HG03469 (cell line): ENCODE measurements around the gene RHBDL1.

ENCODE experiments used
- ATAC-seq: cut with Tn5 transposase; IDR thresholded peaks from one replicate; pipeline ENCODE4 v1.9.1; 2021; ENCODE audit warnings: mild to moderate bottlenecking, moderate library complexity, moderate number of reproducible peaks; ENCODE audit not compliant: unreplicated experiment

RHBDL1 gene

DNA sequence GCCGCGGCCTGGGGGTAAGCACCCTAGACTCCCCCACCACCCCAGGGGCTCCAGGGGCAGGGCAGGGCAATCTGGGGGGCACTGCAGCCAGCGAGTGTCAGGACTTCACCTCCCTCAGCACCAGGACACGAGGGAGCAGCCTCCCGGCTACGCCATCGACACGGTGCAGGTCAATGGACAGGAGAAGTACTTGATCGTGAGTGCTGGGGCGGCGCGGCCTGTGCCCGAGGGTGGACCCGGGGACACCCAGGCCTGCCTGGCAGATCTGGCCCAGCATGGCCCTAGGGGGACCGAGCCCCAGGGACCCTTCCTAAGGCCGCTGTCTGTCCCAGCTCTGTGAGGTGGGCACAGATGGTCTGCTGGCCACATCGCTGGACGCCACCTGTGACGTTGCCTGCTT, 3.1 kb upstream of the RHBDL1 start:
- no peak for ATAC-seq

DNA sequence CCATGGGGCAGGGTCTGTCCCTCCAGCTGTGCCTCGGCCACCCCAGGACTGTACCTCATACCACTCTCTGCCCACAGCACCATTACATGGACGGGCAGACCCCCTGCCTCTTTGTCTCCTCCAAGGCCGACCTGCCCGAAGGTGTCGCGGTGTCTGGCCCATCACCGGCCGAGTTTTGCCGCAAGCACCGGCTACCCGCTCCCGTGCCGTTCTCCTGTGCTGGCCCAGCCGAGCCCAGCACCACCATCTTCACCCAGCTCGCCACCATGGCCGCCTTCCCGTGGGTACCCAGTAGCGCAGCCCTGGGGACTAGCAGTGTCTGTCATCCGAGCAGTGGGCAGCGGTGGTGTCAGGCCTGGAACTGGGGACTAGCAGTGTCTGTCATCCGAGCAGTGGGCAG, 2.6 kb upstream of the RHBDL1 start:
- ATAC-seq = no peak

DNA sequence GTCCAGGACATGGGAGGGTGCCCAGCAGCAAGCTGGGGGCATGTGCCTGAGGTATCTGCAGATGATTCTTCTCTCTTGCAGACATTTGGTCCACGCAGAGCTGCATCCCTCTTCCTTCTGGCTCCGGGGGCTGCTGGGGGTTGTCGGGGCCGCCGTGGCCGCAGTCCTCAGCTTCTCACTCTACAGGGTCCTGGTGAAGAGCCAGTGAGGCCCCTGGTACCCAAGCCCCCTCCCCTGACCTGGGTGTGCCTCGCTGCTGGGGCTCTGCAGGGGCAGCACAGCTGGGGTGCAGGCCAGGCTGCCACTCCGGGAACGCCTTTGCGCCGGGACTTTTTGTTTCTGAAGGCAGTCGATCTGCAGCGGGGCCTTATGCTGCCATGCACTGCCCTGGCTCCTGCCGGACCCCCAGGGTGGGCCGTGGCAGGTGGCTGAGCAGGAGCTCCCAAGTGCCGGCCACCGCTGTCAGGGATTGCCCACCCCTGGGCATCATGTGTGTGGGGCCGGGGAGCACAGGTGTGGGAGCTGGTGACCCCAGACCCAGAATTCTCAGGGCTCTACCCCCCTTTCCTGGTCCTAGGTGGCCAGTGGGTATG, 2.0 kb upstream of the RHBDL1 start:
- no peak for ATAC-seq

DNA sequence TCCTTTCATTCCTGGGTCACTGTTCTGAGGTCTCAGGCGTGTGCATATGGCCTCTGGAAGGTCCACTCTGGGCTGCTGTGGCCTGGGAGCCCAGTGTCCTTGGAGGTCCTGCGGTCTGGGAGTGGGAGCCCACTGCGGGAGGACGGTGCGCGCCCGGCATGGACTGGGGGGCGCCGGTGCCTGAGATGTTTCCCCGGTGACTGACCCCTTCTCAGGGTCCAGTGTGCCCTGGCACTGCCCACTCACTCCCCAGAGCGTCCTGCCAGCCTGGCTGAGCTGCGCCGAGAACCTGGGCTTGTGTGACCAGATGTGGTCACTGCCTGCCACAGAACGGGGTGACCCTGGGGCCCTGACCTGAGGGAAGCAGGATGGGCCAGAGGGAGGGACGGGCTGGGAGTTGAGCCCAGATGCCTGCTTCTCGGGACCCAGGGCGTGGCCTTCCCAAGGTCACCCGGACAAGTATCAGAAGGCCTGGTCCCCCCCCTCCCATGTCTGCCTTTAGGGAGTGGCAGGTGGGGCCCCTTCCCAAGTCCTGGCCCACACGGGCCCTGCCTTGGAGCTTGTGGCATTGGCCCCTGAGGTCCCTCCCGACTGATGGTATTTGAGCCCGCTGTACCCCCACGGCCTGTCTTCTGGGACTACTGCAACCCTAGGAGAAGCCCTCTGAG, 1.1 kb upstream of the RHBDL1 start:
- no peak for ATAC-seq

DNA sequence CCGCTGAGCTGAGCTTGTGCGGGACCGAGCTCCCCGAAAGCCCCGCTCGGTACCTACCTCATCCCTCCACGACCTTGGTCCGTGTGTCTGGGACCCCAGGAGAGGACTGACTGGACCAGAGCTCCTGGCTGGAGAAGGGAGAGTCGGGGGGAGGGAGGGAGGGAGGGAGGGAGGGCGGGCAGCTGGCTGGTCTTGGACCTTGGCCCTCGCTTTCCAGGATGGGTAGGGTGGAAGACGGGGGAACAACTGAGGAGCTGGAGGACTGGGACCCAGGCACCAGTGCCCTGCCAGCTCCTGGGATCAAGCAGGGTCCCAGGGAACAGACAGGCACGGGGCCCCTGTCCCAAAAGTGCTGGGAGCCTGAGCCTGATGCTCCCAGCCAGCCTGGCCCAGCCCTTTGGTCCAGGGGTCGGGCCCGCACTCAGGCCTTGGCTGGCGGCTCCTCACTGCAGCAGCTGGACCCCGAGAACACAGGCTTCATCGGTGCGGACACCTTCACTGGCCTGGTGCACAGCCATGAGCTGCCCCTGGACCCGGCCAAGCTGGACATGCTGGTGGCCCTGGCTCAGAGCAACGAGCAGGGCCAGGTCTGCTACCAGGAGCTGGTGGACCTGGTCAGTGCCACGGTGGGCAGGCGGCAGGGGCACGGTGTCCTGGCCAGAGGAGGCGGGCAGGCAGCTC, 553 bp downstream of the RHBDL1 start:
- ATAC-seq = no peak

DNA sequence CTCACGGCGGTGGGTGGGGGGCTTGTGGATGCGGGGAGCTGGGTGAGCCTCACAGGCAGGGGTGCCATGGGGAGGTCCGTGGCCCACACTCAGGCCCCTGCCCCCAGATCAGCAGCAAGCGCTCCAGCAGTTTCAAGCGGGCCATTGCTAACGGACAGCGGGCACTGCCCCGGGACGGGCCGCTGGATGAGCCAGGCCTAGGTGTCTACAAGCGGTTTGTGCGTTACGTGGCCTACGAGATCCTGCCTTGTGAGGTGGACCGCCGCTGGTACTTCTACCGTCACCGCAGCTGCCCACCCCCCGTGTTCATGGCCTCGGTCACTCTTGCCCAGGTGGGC, 1.1 kb downstream of the RHBDL1 start:
- ATAC-seq = no peak

DNA sequence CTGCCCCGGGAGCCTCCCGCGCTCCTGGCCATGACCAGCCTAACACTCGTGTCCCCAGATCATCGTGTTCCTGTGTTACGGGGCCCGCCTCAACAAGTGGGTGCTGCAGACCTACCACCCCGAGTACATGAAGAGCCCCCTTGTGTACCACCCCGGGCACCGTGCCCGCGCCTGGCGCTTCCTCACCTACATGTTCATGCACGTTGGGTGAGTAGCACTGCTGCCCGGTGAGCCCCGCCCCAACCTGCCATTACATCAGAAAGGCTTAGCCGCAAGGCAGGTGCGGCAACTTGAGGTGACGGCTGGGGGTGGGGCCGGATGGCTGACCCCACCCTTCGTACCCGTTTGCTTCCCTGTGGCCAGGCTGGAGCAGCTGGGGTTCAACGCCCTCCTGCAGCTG, 1.4 kb downstream of the RHBDL1 start:
- ATAC-seq = no peak

DNA sequence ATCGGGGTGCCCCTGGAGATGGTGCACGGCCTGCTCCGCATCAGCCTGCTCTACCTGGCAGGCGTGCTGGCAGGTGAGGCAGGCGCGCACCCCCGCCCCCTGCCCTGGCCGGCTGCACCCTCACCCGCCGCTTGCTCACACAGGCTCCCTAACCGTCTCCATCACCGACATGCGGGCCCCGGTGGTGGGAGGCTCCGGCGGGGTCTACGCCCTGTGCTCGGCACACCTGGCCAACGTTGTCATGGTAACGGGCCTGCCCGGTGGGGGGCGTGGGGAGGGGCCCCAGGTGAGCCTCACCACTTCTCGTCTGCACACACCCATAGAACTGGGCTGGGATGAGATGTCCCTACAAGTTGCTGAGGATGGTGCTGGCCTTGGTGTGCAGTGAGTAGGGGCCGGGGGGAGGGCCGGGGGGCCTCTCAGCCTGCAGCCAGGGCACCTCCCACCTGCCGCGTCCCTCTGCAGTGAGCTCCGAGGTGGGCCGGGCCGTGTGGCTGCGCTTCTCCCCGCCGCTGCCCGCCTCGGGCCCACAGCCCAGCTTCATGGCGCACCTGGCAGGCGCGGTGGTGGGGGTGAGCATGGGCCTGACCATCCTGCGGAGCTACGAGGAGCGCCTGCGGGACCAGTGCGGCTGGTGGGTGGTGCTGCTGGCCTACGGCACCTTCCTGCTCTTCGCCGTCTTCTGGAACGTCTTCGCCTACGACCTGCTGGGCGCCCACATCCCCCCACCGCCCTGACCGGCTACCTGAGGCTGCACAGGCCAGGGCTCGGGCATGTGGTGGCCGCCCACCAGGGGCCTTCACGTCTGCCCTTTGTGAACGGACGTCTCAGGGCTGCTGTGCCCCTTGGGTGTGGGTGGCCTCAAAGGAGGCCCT, 2.1 kb downstream of the RHBDL1 start:
- no peak for ATAC-seq

DNA sequence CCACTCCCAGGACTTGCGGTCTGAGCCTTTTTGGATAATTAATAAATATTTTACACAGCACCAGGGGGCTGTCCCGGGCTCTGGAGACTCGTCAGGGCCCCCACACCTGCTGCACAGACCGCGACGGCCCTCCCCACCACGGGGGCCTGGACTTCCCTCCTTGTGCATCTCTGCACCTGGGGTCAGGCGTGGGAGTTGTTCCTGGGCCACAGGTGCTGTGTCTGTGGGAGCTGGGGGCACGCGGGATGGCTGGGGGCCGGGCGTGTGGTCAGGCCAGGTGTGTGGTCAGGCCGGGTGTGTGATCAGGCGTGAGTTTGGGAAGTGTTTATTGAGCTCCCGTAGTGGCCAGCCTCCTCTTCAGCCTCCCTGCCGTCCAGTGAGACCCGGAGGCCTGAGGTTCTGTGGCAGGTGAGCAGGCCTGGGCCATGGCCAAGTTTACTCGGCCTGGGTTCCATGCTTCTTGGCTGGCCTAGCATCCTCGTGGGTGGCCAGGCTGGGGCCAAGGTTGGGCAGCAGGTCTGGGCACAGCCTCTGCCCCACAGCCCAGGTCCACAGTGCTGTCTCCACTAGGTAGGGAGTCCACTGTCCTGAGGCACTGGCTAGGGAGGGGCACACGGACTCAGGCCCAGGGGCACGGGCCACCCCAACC, 2.9 kb downstream of the RHBDL1 start:
- ATAC-seq = no peak

DNA sequence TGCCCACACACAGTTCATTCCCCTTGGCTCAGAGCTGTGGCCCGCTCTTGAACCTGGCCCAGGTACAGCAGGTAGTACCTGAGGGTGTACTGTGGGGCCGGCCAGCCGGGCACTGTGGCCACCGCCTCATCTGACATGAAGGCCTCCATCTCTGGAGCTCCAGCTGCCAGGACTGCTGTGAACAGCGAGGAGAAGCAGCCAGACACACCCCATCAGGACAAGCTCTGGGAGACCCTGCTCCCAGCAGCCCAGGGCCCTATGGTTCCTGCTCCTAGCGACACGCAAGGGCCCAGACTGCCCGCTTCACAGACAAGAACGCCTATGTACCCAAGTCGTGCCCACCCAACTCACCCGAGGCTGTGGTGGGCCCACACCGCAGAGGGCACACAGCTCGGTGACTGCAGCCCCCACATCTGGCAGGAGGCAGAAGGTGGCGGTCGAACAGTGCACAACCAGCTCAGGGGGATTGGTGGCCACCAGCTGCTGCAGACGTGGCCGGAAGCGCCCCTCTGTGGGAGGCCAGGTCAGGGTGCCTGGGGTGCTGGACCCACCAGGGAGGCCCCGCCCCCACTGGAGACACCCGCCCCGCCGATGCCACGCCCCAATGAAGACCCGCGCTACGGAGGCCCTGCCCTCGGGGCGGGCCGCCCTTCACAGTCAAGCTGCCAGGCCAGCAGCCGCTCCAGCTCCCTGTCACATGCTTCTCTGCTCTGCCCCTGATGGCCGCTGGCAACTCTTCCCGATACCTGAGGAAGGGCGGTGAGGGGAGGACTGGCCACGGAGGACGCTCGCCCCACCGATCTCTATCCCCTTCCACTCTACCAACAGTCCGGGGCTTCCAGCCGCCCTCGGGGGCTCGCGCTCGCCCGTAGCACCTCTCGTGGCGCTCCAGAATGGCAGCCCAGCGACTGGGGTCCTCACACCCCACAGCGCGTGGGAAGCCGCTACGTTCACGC, 3.7 kb downstream of the RHBDL1 start:
- no peak for ATAC-seq

DNA sequence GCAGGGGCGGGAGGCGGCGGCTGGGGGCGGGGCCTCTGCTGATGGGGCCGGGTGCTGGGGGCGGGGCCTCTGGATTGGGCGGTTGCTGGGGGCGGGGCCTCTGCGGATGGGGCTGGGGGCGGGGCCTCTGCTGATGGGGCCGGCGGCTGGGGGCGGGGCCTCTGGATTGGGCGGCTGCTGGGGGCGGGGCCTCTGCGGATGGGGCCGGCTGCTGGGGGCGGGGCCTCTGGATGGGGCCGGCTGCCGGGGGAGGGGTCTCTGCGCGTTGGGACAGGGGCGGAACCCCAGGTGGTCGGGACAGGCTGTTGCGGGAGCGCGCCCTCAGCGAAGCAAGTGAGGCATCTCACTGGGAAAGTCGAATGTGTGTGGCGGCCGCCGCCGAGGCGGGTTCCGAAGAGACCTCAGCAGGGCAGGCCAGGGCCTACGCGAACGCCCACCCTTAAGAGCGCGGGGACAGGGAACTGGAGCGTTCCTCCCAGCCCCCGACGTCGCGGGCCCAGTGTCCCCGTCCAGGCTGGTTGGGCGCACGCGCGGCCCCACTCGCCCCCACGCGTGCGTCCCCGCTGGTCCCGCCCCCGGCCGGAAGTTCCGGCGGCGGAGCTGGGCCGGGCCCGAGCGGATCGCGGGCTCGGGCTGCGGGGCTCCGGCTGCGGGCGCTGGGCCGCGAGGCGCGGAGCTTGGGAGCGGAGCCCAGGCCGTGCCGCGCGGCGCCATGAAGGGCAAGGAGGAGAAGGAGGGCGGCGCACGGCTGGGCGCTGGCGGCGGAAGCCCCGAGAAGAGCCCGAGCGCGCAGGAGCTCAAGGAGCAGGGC, 4.5 kb downstream of the RHBDL1 start, which contains the start of gene STUB1:
Gene STUB1 (plus strand): TSS at position 597 of the 811 bp plus-strand sequence. CDS start 116 bp downstream, at position 713.
- ATAC-seq = peak; percentile 23

DNA sequence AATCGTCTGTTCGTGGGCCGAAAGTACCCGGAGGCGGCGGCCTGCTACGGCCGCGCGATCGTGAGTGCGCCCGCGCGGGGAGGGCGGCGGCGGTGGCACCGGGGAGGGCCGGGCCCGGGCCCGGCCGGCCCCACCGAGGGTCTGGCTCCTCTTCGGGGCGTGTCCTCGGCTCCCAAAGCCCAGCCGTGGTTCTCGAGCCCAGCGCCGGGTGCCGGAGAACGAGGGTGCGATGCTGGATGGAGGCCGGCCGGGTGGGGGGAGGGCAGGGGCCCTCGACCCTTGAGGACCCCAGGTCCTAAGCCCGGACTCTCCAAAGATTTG, 5.1 kb downstream of the RHBDL1 start:
- no peak for ATAC-seq

DNA sequence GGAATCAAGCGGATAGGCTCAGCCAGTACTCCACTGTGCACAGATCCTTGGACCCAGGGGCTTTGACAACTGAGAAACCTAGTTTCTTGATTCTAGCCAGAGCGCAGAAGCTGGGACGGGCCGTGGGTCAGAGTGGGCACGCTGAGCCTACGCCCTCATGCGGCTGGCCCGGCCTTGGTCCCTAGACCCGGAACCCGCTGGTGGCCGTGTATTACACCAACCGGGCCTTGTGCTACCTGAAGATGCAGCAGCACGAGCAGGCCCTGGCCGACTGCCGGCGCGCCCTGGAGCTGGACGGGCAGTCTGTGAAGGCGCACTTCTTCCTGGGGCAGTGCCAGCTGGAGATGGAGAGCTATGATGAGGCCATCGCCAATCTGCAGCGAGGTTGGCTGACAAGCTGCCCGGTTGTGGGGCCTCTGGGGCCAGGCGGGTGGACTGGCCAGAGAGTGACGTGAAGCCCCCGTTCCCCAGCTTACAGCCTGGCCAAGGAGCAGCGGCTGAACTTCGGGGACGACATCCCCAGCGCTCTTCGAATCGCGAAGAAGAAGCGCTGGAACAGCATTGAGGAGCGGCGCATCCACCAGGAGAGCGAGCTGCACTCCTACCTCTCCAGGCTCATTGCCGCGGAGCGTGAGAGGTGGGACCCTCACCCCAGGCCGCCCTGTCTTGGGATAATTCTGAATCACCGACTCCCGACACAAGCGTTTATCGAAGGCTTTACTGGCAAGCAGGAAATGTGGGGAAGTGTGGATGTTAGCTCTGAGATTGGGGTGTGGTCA, 5.7 kb downstream of the RHBDL1 start:
- no peak for ATAC-seq

DNA sequence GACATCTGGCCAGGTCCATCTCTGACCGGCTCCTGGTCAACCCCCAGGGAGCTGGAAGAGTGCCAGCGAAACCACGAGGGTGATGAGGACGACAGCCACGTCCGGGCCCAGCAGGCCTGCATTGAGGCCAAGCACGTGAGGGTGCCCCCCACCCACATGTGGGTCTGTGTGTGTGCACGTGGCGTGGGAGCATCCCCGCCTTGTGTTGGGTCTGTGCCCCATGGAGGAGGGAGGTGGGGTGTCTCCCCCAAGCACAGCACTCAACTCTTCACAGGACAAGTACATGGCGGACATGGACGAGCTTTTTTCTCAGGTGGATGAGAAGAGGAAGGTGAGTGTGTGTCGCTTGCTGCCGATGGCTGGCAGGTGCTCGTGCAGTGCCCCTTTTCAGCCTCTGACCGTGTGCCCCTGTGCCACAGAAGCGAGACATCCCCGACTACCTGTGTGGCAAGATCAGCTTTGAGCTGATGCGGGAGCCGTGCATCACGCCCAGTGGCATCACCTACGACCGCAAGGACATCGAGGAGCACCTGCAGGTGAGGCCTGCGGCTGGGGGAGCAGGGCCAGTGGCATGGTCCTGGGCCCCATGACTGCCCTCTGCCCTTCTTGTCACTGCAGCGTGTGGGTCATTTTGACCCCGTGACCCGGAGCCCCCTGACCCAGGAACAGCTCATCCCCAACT, 6.4 kb downstream of the RHBDL1 start:
- no peak for ATAC-seq

DNA sequence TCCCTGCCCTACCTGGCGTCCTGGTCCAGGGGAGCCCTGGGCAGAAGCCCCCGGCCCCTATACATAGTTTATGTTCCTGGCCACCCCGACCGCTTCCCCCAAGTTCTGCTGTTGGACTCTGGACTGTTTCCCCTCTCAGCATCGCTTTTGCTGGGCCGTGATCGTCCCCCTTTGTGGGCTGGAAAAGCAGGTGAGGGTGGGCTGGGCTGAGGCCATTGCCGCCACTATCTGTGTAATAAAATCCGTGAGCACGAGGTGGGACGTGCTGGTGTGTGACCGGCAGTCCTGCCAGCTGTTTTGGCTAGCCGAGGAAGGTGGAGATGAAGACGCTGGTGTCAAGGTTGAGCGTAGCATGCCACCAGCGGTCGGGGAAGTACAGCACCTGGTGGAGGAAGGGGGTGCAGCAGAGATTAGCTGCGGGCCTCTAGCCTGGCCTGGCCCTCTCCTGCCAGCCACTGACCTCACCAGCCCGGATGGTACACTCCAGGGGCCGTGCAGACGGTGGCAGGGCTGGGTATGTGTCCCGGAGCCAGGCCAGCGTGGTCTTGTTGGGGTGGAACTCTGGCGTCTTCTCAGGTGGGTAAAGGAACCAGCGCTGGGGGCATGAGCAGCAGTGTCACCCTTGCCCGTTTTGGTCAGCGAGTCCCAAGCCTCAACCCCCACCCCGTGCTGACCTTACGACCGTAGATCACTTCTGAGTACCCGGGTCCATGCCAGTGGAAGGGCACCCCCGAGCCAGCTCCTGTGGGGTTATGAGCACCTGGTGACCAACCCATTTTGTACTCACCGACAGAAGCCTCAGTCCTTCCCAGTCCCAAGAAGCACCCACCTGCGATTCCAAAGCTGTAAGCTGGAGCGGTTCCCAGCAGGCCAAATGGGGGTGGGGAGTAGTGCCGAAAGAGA, 7.3 kb downstream of the RHBDL1 start:
- no peak for ATAC-seq

DNA sequence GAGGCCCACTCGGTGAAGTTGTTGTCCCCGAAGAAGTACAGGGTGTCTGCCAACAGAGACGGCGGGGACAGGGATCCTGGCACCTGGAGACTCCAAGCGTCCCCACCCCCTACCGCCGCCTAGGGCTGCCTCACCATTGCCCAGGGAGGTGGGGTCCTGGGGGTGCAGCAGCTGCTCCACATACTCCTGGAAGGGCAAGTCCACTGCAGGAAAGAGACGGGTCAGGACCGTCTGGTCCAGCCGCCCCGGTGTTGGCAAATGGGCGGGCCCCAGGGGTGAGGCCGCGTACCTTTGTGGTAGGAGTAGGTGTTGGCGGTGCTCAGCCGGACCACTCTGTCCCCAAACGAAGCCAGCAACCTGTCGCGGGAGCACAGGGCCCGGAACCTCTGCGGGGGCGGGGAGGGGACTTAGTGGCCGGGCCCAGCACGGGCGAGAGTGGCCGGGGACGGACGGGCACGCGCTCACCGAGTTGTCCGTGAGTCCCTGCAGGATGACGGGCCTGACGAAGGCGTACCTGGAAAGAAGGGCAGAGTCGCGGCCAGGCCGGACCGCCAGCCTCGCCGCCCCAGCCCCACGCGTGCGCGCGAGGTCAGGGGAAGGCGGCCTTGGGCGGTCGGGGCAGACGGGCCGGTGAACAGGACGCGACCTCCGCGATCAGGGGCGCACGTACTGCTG, 8.1 kb downstream of the RHBDL1 start:
- no peak for ATAC-seq
